Inflammatory macrophage treated with lipopolysaccharide for 4 hours (primary cell): ENCODE results near the gene UCN3.
"Not testable (repeated sequence)": the region's sequence is repeated elsewhere in the genome, so short reads cannot be mapped to it uniquely, and the experiment has no call there.

Experiments
- DNase-seq: peaks from one replicate; pipeline ENCODE4 v3.0.0-alpha.2; 2020

Gene UCN3

DNA sequence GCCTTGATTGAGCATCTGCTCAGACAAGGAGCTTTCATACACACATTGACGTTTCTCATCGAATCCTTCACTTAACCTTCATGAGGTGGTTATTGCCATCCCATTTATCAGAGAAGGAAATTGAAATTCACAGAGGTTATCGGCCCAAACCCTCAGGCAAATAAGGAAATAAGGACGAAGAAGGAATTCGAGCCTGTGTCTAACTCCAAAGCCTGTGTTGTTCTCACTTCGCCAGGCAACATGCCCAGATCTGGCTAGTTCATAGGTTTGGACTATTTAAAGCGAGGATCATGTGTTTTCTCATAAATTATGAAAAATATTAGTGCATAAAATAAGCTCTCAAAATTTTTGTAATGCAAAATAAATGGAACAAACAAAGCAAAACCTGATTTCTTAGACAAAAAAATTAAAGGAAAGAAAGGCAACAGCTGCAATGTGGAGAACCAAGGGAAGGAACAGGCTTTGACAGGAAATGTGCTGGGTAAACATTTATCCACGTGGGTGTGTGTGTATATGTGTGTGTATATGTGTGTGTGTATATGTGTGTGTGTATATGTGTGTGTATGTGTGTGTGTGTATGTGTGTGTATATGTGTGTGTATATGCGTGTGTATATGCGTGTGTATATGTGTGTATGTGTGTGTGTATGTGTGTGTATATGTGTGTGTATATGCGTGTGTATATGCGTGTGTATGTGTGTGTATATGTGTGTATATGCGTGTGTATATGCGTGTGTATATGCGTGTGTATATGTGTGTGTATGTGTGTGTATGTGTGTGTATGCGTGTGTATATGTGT is 4.8 kb downstream of the UCN3 start:
- DNase-seq, result no peak

- no peak for DNase-seq
Observed at GRCh38 chr10:5370493-5371352, 6.0 kb downstream of the UCN3 start.

DNA sequence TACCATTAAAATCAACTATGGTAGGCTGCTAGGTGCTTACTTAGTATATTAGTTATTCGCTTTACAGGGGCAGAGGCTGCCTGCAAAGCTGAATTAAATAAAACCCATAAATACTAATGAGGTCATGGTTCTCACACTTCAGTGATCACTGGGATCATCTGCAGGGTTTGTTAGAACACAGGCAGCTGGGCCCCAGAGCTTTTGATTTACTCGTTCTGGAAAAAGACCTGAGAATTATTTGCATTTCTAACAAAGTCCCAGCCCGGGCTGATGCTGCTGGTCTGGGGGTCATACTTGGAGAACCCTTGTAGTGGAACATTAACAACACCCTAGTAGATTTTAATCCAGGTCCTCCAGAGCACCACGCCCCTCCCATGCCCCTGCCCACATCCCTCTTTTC is 8.5 kb downstream of the UCN3 start:
- DNase-seq, result no peak

DNA sequence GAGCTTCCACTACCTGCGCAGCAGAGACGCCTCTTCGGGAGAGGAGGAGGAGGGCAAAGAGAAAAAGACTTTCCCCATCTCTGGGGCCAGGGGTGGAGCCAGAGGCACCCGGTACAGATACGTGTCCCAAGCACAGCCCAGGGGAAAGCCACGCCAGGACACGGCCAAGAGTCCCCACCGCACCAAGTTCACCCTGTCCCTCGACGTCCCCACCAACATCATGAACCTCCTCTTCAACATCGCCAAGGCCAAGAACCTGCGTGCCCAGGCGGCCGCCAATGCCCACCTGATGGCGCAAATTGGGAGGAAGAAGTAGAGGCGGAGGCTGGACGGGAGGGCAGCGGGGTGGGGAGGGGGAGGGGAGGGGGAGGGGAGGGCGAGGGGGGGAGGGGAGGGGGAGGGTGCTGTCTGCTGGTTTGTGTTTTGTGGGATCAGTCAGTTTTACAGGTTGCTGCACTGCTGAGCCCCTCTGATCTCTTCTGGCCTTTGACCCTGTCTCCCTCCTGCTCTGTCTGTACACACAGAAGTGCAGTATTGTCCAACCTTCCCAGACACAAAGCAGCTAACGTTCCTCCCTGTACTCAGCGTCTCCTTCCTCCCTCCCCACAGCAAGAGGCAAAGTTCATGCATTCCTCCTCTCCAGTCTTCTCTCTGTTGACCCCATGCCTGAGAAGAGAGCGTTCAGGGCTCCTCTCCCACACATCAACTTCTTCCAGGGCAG is 9.3 kb downstream of the UCN3 start:
- no peak for DNase-seq

- no peak for DNase-seq
Observed at GRCh38 chr10:5376450-5376849, 11.7 kb downstream of the UCN3 start.

- DNase-seq, result not testable (repeated sequence)
Observed at GRCh38 chr10:5379202-5379601, 14.4 kb downstream of the UCN3 start.

- DNase-seq, result not testable (repeated sequence)
Observed at GRCh38 chr10:5380395-5380794, 15.6 kb downstream of the UCN3 start.

- no peak for DNase-seq
Observed at GRCh38 chr10:5381187-5381586, 16.4 kb downstream of the UCN3 start.

DNA sequence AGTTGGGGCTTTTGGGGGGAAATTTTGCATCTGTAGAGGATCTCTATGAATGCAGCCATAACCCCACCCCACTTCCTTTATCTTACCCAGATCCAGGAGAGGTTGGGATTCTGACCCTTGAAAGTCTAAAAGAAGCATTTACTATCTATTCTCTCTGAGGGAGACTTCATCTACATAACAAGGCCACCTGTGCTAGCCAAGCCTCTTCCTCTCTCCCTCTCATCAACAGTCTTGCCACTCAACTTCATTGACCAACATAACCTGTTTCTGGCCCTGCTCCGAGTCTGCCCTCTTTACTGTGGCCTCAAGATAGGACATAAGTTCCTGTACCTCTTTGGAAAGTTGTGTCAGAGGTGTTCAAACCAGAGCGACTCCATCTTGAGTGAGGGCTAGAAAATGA is 20.5 kb downstream of the UCN3 start:
- DNase-seq, result no peak

GRCh38 chr10:5387169-5387568 is 22.4 kb downstream of the UCN3 start:
- DNase-seq, result no peak

DNA sequence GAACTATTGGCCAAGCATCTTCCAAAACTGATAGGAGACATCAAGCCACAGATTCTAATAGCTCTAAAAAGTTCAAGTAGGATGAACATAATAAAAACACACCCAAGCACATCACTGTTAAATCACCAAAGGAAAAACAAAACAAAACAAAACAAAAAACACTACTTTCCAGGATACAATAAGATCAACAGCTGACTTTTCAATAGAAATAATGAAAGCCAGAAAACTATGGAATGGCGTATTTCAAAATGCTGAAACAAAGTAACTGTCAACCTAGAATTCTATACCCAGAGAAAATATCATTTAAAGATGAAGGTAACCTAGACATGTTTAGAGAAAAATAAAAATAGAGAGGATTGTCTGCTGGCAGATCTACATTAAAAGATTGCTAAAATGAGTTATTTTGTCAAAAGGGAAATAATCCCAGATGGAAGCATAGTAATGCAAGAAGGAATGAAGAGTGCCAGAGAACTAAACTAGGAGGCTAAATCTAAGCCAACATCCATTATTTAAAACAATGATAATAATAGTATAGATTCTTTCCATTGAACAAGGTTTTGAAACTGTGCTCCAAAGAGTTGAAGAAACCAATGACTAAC is 25.9 kb downstream of the UCN3 start:
- DNase-seq, result no peak

- no peak for DNase-seq
Observed at GRCh38 chr10:5391790-5392189, 27.0 kb downstream of the UCN3 start.

DNA sequence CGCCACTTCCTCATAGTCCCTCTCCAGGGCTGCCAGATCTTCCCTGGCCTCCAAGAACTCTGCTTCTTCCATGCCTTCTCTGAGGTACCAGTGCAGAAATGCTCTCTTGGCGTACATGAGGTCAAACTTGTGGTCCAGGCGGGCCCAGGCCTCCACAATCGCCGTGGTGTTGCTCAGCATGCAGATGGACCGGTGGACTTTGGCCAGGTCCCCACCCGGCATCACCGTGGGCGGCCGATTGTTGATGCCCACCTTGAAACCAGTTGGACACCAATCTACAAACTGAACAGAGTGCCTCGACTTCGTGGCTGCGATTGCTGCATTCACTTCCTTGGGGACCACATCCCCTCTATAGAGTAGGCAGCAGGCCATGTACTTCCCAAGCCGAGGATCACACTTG is 28.8 kb downstream of the UCN3 start:
- no peak for DNase-seq

DNA sequence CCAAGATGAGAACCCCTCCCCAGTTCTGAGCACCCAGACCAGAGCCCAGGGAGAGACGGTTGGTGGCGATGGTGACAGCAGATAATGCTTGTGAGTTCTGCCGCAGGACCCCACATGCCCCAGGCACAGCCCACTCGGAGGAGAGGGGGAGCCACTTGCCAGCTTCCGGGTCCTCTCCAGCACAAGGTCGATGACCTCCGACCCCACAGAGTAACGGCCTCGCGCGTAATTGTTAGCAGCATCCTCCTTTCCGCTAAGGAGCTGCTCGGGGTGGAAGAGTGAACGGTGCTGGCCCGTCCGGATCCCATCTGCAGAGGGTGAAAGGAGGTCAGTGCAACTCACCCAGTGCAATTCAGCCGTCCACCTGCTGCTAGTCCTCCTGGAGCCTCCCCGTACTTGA is 30.4 kb downstream of the UCN3 start:
- no peak for DNase-seq

- DNase-seq, result no peak
Observed at GRCh38 chr10:5396556-5397300, 32.0 kb downstream of the UCN3 start.

DNA sequence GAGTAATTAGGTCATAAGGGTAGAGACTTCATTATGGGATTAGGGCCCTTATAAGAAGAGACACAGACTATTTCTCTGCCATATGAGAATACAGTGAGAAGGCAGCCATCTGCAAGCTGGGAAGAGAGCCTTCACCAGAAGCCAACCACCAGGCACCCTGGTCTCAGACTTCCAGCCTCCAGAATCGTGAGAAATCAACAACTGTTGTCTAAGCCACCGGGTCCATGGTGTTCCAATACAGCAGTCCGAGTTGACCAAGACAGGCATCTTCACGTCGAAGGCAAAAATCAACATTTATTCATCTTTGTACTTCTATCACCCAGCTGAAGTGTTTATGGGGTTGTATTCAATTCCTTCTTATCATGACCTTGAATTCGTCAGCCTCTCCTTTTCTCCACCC is 34.6 kb downstream of the UCN3 start:
- DNase-seq, result no peak

DNA sequence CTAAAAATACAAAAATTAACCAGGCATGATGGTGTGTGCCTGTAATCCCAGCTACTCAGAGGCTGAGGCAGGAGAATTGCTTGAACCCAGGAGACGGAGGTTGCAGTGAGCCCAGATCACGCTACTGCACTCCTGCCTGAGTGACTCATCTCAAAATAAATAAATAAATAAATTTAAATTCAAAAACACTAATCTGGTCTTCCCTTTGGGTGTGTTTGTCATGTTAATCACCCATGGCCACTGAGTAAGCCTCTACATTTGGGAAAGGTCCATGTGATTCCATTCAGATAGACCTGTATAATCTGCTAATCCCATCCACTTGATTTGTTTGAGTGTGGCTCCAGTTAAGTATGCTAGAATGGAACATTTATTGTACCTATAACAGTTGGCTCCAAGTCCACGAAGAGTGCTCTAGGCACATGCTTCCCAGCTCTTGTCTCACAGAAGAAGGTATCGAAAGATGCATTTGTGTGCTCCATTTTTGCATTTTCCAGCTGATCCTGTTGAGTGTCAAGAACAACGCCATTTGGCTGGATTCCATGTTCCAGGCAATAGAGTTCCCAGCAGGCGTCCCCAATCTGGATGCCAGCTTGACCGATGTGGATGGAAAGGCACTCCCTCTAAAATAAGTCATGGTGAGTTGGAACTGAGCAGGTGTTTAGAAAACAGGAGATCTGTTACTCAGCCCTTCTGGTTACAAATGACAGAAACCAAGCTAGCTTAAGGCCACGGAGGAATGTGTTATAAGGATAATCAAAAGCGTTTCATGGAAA is 35.9 kb downstream of the UCN3 start:
- DNase-seq, result no peak

GRCh38 chr10:5402798-5403197 is 38.0 kb downstream of the UCN3 start:
- DNase-seq, result no peak

- DNase-seq, result no peak
Observed at GRCh38 chr10:5404208-5405041, 39.7 kb downstream of the UCN3 start, which contains the start of gene TUBAL3. Gene TUBAL3 (minus strand): TSS chr10:5404828. CDS start chr10:5404792, 36 bp downstream.

GRCh38 chr10:5406918-5407317 is 42.2 kb downstream of the UCN3 start:
- no peak for DNase-seq
